NCI-H1092 treated with DMSO at 0.1 percent for 48 hours (cell line): ENCODE data around the gene ASPDH.
"Not testable (repeated sequence)": the region's sequence is repeated elsewhere in the genome, so short reads cannot be mapped to it uniquely, and the experiment has no call there.

Experiments
- DNase-seq: peaks from one replicate; lab custom pipeline; 2025; lab: John Stamatoyannopoulos, UW

ASPDH gene

DNA sequence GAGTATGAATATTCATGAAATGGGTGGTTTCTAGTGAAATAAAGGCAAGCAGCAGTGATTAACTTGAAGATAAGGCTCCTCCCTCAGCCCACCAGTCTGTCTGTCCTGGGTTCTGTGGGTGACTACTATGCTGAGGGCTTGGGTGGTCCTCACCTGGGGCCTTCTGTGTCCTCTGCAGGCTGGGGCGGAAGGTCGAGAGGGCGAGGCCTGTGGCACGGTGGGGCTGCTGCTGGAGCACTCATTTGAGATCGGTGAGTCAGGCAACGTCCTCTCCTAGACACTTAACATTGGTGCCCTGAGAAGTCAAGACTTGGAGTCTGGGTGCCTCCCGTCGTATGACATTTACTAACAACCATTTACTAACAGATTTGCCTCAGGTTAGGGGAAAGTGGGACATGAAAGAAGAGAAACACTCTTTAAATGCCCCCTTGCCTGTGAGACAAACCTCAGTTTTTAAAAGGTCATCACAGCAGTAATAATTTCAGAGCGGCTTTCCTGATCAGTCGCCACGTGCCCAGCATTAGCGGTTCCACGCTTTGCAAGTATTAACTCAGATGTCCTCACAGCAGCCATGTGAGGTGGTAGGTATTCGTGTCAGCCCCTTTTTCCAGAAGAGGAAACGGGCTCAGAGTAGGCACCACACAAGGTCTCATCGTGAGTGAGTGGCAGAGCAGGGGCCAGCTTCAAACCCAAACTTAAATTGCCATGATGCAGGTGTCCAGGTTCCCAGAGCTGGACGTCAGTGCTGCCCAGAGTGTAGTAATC, 35.8 kb downstream of the ASPDH start:
- no peak for DNase-seq

DNA sequence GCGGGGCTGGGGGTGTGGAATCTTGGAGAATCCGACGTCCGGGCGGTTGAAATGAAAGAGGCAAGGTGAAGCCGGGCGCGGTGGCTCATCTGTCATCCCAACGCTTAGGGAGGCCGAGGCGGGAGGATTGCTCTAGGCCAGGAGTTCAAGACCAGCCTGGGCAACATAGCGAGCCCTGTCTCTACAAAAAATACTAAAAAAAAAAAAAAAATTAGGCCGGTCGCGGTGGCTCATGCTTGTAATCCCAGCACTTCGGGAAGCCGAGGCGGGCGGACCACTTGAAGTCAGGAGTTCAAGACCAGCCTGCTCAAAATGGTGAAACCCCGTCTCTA, 36.8 kb downstream of the ASPDH start:
- no peak for DNase-seq

DNA sequence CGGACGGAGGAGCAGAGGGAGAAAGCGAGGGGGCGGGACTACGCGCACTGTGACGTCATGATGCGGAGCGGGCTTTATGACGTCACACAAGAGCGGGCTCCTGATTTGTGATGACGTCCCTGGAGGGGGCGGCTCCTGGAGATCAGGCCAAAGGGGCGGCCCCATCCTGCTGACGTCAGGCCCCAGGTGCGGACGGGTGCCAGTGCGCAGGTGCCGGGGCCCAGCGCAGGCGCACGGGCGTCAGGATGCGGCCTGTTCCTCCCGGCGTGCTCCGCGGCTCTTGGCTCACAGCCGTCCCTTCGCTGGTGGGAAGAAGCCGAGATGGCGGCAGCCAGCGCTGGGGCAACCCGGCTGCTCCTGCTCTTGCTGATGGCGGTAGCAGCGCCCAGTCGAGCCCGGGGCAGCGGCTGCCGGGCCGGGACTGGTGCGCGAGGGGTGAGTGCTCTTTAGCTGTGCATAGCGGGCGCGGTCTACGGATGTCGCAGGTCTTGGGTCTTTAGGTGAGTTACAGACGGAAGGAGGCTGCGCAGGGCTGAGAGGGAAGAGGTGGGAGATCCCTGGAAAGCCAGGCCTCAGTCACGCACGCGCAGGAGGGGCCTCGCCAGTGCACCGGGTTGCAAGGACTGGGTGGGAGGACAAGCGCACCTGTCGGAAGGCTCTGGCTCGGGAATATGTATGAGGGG, 37.3 kb downstream of the ASPDH start, which contains the start of the genes EMC10 and GARIN5A:
Gene EMC10, plus strand, starts transcription at position 284 of the 683 bp plus-strand sequence. Its CDS starts 38 bp downstream, at position 322.
Gene GARIN5A, minus strand, starts transcription at position 625 of the 683 bp plus-strand sequence. Its CDS starts 460 bp downstream, at position 165.
- peak; percentile 86 for DNase-seq

DNA sequence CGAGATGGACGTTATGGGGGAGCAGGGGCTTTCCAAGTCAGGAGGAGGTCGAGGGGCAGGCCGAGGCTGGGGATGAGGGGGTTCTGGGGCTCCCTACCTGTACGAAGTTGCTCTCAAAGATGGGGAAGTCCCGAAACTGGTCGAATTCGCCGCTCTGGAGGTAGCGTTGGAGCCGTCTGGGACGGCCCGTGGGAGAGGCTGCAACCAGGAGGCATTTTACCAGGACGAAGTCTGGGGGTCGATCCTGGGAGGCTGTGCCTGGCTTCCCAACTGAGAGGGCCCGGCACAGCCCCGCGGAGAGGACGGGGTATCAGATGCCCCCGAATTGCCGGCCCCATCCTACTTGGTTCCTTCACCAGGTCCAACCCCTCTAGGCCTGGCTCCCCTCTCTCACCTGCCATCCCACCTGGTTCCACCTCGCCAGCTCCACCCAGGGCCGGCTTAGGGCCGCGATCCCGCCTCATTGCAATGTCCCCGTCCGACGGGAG, 37.9 kb downstream of the ASPDH start:
- no peak for DNase-seq

DNA sequence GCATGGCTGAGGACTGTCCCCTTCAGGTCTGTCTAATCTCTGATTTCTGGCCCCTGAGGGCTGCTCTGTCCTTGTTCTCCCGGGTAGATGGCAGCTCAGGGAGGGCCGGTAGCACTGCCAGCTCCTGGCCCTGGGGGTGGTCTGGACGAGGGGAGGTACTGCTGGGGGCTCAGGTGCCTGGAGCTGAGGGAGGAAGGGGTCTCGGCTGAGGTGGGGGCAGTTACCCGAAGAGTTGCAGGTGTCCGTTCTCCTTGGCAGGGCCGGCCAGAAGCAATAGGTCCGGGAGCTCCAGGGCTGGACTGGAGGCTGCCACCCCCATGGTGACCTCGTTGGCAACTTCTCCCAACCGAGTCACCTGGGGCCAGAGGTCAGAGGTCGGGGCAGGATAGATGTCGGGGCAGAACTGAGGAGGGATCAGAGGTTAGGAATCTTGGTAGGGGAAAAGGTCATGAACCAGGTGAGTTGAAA, 38.6 kb downstream of the ASPDH start:
- DNase-seq = no peak

DNA sequence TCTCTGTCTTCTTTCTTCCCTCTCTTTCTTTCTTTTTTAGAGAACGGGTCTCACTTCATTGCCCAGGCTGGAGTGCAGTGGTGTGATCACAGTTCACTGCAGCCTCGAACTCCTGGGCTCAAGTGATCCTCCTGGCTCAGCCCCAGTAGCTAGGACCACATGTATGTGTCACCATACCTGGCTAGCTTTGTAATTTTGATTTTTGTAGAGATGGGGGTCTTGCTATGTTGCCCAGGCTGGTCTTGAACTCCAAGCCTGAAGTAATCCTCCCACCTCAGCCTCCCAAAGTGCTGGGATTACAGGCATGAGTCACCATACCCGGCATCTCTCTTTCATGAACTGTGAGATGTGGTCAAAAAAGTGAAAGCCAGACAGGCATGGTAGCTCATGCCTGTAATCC, 40.4 kb downstream of the ASPDH start:
- DNase-seq = not testable (repeated sequence)

DNA sequence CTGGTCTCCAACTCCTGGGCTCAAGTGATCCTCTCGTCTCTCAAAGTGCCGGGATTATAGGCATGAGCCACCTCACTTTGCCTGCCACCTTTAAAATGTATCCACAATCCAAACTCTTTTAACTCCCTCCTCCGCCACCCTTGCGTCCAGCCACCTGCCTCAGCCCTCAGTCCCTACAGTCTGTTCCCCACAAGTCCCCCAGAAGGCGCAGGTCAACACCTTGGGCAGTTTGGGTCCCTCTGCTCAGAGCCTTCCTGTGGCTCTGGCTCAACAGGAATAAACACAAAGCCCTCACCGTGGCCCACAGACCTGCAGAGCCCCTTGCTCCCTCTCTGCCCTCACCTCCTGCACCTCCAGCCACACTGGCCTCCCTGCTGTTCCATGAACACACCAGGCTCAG, 44.9 kb downstream of the ASPDH start:
- no peak for DNase-seq

DNA sequence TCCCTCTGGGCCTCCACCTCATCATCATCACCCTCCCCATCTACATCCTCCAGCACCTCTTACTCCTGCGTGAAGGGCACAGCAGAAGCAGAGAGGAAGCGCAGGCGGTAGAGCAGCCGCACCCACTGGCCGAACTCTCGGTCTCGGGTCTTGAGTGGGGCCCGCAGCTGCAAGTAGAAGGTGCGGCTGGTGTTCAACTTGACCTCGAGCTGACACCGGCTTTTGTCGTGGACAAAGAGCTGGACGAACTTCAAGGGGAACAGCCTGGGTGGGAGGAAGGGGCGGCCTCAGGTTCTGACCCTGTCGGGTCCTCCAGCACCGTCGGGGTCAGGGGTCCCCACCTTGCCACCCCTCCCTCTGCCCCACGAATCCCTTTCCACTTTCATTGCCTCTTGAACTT, 46.1 kb downstream of the ASPDH start:
- DNase-seq = no peak

DNA sequence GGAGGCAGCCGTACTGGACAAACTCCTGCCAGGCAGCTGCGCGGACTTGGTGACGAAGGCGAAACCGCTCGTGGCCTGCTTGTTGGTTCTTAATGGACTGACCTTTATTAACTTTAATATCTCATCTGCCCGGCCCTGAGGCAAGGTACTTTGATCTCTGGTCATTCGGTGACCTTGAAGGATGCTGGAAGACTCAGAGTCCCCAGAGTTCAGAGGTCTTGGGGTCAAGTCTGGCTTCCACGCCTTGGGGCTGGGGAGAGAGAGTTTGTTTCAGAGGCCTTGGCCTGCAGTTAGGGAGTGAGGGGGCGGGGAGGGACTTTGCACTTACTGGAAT, 47.0 kb downstream of the ASPDH start:
- DNase-seq = no peak

DNA sequence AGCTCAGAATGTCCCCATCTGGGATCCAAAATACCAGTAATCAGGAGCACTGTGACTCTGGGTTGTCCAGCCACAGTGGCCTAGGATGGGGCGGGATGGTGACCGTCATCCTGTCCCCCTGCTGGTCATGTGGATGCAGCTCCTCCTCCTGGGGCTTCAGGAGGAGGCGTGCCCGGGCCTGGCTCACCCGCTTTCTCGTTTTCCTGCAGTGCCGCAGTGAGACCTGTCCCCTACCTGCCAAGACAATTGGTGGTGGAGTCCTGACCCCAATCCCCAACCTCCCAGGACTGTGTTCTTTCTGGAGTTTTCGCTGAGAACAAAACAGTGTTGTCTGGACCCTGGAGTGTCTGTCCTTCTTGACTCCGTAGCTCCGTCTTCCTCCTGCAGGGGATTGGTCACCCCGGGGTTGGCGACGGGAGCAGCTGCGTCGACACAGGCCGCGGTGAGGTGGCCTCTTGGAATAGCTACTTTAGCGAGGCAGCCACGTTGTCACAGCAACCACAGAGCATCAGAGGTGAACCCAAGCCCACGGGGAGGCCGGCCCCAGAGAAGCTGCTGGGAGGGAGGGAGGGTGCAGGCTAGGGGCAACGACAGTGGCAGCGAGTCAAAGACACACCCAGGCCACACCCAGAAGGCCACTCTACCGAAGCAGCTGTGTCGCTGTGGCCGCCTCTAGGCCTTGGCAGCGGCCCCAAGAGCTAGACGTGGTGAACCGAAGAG, 47.6 kb downstream of the ASPDH start:
- DNase-seq = peak; percentile 52

DNA sequence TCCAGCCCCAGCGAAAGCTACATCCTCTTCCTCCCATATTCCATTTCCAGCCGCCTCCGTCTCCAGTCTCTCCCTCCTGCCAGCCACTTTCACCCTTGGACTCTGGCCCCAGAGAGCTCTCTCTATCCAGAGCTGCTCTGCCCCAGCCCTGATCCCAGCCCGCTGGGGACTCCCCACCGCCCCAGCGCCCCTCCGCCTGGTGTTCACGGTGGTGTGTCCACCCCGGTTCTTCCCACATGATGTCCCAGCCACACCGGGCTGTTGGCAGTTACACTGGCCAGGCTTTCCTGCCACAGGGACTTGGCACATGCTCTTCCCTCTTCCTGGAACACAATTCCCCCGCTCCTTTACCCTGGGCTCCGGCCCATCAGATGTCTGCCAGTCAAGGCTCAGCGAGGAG, 48.7 kb downstream of the ASPDH start:
- no peak for DNase-seq

DNA sequence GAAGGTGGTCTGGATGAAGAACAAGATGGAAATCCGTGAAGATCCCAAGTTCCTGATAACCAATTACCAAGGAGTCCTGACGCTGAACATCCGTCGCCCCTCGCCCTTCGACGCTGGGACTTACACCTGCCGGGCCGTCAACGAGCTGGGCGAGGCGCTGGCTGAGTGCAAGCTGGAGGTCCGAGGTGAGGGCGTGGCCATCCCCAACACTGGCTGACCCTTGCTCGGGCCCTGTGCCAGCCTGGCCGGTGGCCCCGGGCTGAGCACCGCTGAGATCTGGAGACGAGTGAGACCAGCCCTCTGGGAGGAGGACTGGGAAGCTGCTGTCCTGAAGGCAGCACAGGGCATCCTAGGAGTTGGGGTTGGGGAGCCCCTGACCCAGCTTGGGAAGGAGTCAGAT, 49.4 kb downstream of the ASPDH start:
- DNase-seq = no peak

DNA sequence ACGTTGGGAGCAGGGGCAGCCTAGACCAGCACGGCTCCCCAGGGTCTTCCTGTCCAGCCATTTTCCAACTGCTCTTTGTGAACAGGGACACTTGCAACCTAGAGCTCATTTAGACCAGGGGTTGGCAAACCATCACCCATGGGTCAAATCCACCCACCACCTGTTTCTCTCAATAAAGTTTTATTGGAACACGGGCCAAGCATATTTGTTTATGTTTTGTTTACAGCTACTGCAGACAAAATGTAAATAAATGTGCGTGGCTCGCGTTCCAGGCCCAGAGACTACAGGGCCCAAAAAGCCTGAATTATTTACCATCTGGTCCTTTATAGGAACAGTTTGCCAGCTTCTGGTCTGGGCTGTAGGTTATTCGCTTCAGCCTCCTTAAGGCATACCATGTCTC, 50.7 kb downstream of the ASPDH start:
- DNase-seq = no peak
